Astrocyte (in vitro differentiated cells and primary cell): ENCODE measurements around the gene SPSB3. TPM values are rescaled to one million over a fixed set of nuclear protein-coding genes. Genes with fewer than 3 reads are reported as not detected.

Source experiments
- DNase-seq: peaks from one replicate; pipeline ENCODE4 v3.0.0-alpha.2; 2010; ENCODE audit warnings: low read depth
- FAIRE-seq: peaks from 2 replicates; lab custom pipeline; 2011; peaks lifted over from hg19 to GRCh38; lab: Jason Lieb, UNC
- H2AFZ ChIP-seq: 2 replicates; pipeline ENCODE4 v1.6.0; 2012; ENCODE audit warnings: low read depth, low read length, inconsistent platforms
- H3K27ac ChIP-seq: 2 replicates; pipeline ENCODE4 v1.5.1; 2011; ENCODE audit warnings: low read depth, low read length, inconsistent platforms
- H3K27me3 ChIP-seq: 2 replicates; pipeline ENCODE4 v1.6.0; 2011; ENCODE audit warnings: low read length, inconsistent platforms; ENCODE audit not compliant: insufficient read depth
- H3K36me3 ChIP-seq: 2 replicates; pipeline ENCODE4 v1.5.1; 2011; ENCODE audit warnings: low read length, inconsistent platforms; ENCODE audit not compliant: insufficient read depth
- H3K4me1 ChIP-seq: 2 replicates; pipeline ENCODE4 v1.5.1; 2011; ENCODE audit warnings: low read length, inconsistent platforms; ENCODE audit not compliant: insufficient read depth
- H3K4me2 ChIP-seq: 2 replicates; pipeline ENCODE4 v1.6.0; 2012; ENCODE audit warnings: low read length, inconsistent platforms
- H3K4me3 ChIP-seq: 2 replicates; pipeline ENCODE4 v1.5.1; 2011; ENCODE audit warnings: low read depth, mild to moderate bottlenecking, low read length, inconsistent platforms; ENCODE audit not compliant: insufficient read depth
- H3K79me2 ChIP-seq: 2 replicates; pipeline ENCODE4 v1.6.0; 2012; ENCODE audit warnings: mild to moderate bottlenecking, low read length, inconsistent platforms; ENCODE audit not compliant: insufficient read depth
- H3K9ac ChIP-seq: 2 replicates; pipeline ENCODE4 v1.6.0; 2012; ENCODE audit warnings: mild to moderate bottlenecking, low read length, inconsistent platforms
- H3K9me3 ChIP-seq: 2 replicates; pipeline ENCODE4 v1.5.1; 2012; ENCODE audit warnings: low read depth, mild to moderate bottlenecking, low read length, inconsistent platforms; ENCODE audit not compliant: insufficient read depth
- H4K20me1 ChIP-seq: 2 replicates; pipeline ENCODE4 v1.6.0; 2012; ENCODE audit warnings: low read length, inconsistent platforms; ENCODE audit not compliant: insufficient read depth
- H3K27ac Mint-ChIP-seq: one replicate; pipeline ENCODE4 v1.8.0; 2021; ENCODE audit warnings: mild to moderate bottlenecking, mixed read lengths; ENCODE audit not compliant: unreplicated experiment
- H3K27me3 Mint-ChIP-seq: one replicate; pipeline ENCODE4 v1.8.0; 2021; ENCODE audit warnings: low read depth, mixed read lengths; ENCODE audit not compliant: unreplicated experiment
- H3K36me3 Mint-ChIP-seq: one replicate; pipeline ENCODE4 v1.8.0; 2021; ENCODE audit warnings: low read depth, mixed read lengths; ENCODE audit not compliant: unreplicated experiment
- H3K4me1 Mint-ChIP-seq: one replicate; pipeline ENCODE4 v1.8.0; 2021; ENCODE audit warnings: low read depth, mixed read lengths; ENCODE audit not compliant: unreplicated experiment
- H3K4me3 Mint-ChIP-seq: one replicate; pipeline ENCODE4 v1.8.0; 2021; ENCODE audit warnings: mild to moderate bottlenecking, moderate library complexity, mixed read lengths; ENCODE audit not compliant: unreplicated experiment
- H3K9me3 Mint-ChIP-seq: one replicate; pipeline ENCODE4 v1.8.0; 2021; ENCODE audit warnings: mild to moderate bottlenecking, mixed read lengths; ENCODE audit not compliant: unreplicated experiment
- CTCF ChIP-seq: IDR thresholded peaks from 2 replicates; pipeline ENCODE4 v1.5.1; 2011; ENCODE audit warnings: low read depth, mild to moderate bottlenecking, inconsistent platforms, low read length, moderate library complexity; ENCODE audit not compliant: insufficient read depth
- EZH2 ChIP-seq: IDR thresholded peaks from 2 replicates; pipeline ENCODE4 v1.6.1; 2012; ENCODE audit warnings: mild to moderate bottlenecking, low read length, inconsistent platforms; ENCODE audit not compliant: insufficient read depth
- total RNA-seq: library from RNA; stranded (reverse); gene quantifications from 2 replicates; pipeline ENCODE4 v1.2.1, GENCODE V29; 2021

The SPSB3 gene
- total RNA-seq, 1 donor from 2014 or later, result 23.3 TPM

- DNase-seq (no peak), FAIRE-seq (no peak)
- Histone ChIP-seq H2AFZ (peak within 1 kb of the TSS; percentile 80), H3K27ac (peak within 1 kb of the TSS; percentile 71), H3K4me3 (peak within 1 kb of the TSS; percentile 66), H3K36me3 (no peaks in the 10 kb centered on the region), H3K79me2 (peaks cover 39% of the 10 kb centered on the region), H3K9ac (peak within 1 kb of the TSS; percentile 91), H3K4me2 (peak within 1 kb of the TSS; percentile 91), H3K27me3 (no peaks in the 10 kb centered on the region), H3K9me3 (no peaks in the 10 kb centered on the region), H3K4me1 (peaks cover 26% of the 10 kb centered on the region), H4K20me1 (peaks cover 54% of the 10 kb centered on the region)
- TF ChIP-seq EZH2 (no peak), CTCF (no peak)
- Mint-ChIP-seq H3K36me3 (no peaks in the 10 kb centered on the region), H3K4me3 (peak within 1 kb of the TSS; percentile 91), H3K9me3 (no peaks in the 10 kb centered on the region), H3K27me3 (no peaks in the 10 kb centered on the region), H3K4me1 (peaks cover 6% of the 10 kb centered on the region), H3K27ac (peak within 1 kb of the TSS; percentile 98)
These were observed 9.9 kb downstream of the SPSB3 start, which contains the start of gene EME2 for GRCh38 chr16:1772362-1772907. EME2 (plus strand) TSS chr16:1772810; CDS start chr16:1773228, 418 bp downstream.

- peak overlapping the region; percentile 66 for H3K4me3 ChIP-seq
- peaks cover 39% of the 10 kb centered on the region for H3K79me2 ChIP-seq
- Mint-ChIP-seq H3K27ac (peak overlapping the region; percentile 98), H3K9me3 (no peaks in the 10 kb centered on the region), H3K4me3 (peak overlapping the region; percentile 91), H3K27me3 (no peaks in the 10 kb centered on the region), H3K36me3 (no peaks in the 10 kb centered on the region), H3K4me1 (peaks cover 6% of the 10 kb centered on the region)
- H2AFZ ChIP-seq, result no peak overlapping the region
- TF ChIP-seq CTCF (no peak), EZH2 (no peak)
- H3K4me1 ChIP-seq, result peaks cover 26% of the 10 kb centered on the region
- H3K9me3 ChIP-seq, result no peaks in the 10 kb centered on the region
- H3K4me2 ChIP-seq, result peak overlapping the region; percentile 91
- DNase-seq (no peak), FAIRE-seq (no peak)
- H3K27ac ChIP-seq, result peak overlapping the region; percentile 10
- no peaks in the 10 kb centered on the region for H3K36me3 ChIP-seq
- H3K9ac ChIP-seq, result peak overlapping the region; percentile 91
- no peaks in the 10 kb centered on the region for H3K27me3 ChIP-seq
- H4K20me1 ChIP-seq, result peaks cover 54% of the 10 kb centered on the region
These were observed 10.5 kb downstream of the SPSB3 start for GRCh38 chr16:1771864-1772361.
